ENCODE results near the gene FKTN. TPM values are rescaled to one million over a fixed set of nuclear protein-coding genes. Genes with fewer than 3 reads are reported as not detected.

Gene FKTN
- total RNA-seq, 3 donors from 2014 or later (not counting 1 experiment from before 2014, with no cell fraction given) = 13.0 to 16.1 (median 13.1) TPM

- H3K36me3 Mint-ChIP-seq = no peaks in the 10 kb centered on the region
- Histone ChIP-seq H3K4me1 (ENCODE audit: control insufficient read depth, insufficient read depth, low read length) (no peaks in the 10 kb centered on the region), H3K36me3 (ENCODE audit: control insufficient read depth, insufficient read depth, low read length) (no peaks in the 10 kb centered on the region), H3K27ac (ENCODE audit: low read length) (no peak overlapping the region), H3K9me3 (ENCODE audit: control insufficient read depth, insufficient read depth, low read length) (no peaks in the 10 kb centered on the region), H3K27me3 (ENCODE audit: control insufficient read depth, insufficient read depth, low read length) (no peaks in the 10 kb centered on the region), H3K4me3 (ENCODE audit: low read length) (no peak overlapping the region)
- H3K27ac Mint-ChIP-seq = peak overlapping the region in 1 of 2 donors; percentile 41
- intact Hi-C loops (cut with micrococcal nuclease) = no loop called here
- ATAC-seq = no peak
- peaks cover 2% of the 10 kb centered on the region in 2 donors for H3K9me3 Mint-ChIP-seq
- 56% methylated on average over 2 of the region's 3 CpGs for WGBS (ENCODE audit: insufficient coverage)
- H3K27me3 Mint-ChIP-seq (ENCODE audit: low read depth in 2 of 2) = no peaks in the 10 kb centered on the region
- no peak for DNase-seq
- peaks cover 8 to 12% of the 10 kb centered on the region in 2 donors for H3K4me1 Mint-ChIP-seq
- H3K4me3 Mint-ChIP-seq = peak overlapping the region; percentile 38
- TF ChIP-seq CTCF (IDR thresholded peaks at IDR 0.05) = no peak
Measured at GRCh38 chr9:105531530-105531929, 26.4 kb upstream of the FKTN start.

- Histone ChIP-seq H3K4me1 (ENCODE audit: control insufficient read depth, insufficient read depth, low read length) (no peaks in the 10 kb centered on the region), H3K36me3 (ENCODE audit: control insufficient read depth, insufficient read depth, low read length) (no peaks in the 10 kb centered on the region), H3K9me3 (ENCODE audit: control insufficient read depth, insufficient read depth, low read length) (no peaks in the 10 kb centered on the region), H3K27me3 (ENCODE audit: control insufficient read depth, insufficient read depth, low read length) (no peaks in the 10 kb centered on the region), H3K4me3 (ENCODE audit: low read length) (no peak overlapping the region), H3K27ac (ENCODE audit: low read length) (no peak overlapping the region)
- DNase-seq (no peak), ATAC-seq (no peak)
- Mint-ChIP-seq H3K27ac (no peak overlapping the region), H3K4me1 (peaks cover 8 to 10% of the 10 kb centered on the region in 2 donors), H3K27me3 (ENCODE audit: low read depth in 2 of 2) (no peaks in the 10 kb centered on the region), H3K9me3 (no peaks in the 10 kb centered on the region), H3K36me3 (no peaks in the 10 kb centered on the region), H3K4me3 (no peak overlapping the region)
- TF ChIP-seq CTCF (IDR thresholded peaks at IDR 0.05) = no peak
- intact Hi-C loops (cut with micrococcal nuclease) = no loop called here
- 96% methylated on average over 2 of the region's 3 CpGs for WGBS (ENCODE audit: insufficient coverage)
Measured at GRCh38 chr9:105535920-105536668, 21.8 kb upstream of the FKTN start.

GRCh38 chr9:105539452-105539851 lies 18.5 kb upstream of the FKTN start:
- no peak overlapping the region for H3K27ac ChIP-seq (ENCODE audit: low read length)
- H3K4me3 ChIP-seq (ENCODE audit: low read length) = no peak overlapping the region
- H3K9me3 Mint-ChIP-seq = no peaks in the 10 kb centered on the region
- H3K4me3 Mint-ChIP-seq = no peak overlapping the region
- no peaks in the 10 kb centered on the region for H3K9me3 ChIP-seq (ENCODE audit: control insufficient read depth, insufficient read depth, low read length)
- no peaks in the 10 kb centered on the region for H3K36me3 Mint-ChIP-seq
- WGBS (ENCODE audit: insufficient coverage) = 100% methylated on average over 1 of the region's 1 CpG
- no peak for TF ChIP-seq CTCF (IDR thresholded peaks at IDR 0.05)
- H3K4me1 Mint-ChIP-seq = no peaks in the 10 kb centered on the region
- no peaks in the 10 kb centered on the region for H3K4me1 ChIP-seq (ENCODE audit: control insufficient read depth, insufficient read depth, low read length)
- intact Hi-C loops (cut with micrococcal nuclease) = no loop called here
- DNase-seq (no peak), ATAC-seq (no peak)
- no peak overlapping the region for H3K27ac Mint-ChIP-seq
- H3K27me3 Mint-ChIP-seq (ENCODE audit: low read depth in 2 of 2) = no peaks in the 10 kb centered on the region
- no peaks in the 10 kb centered on the region for H3K27me3 ChIP-seq (ENCODE audit: control insufficient read depth, insufficient read depth, low read length)
- no peaks in the 10 kb centered on the region for H3K36me3 ChIP-seq (ENCODE audit: control insufficient read depth, insufficient read depth, low read length)

GRCh38 chr9:105541838-105542237 lies 16.1 kb upstream of the FKTN start:
- intact Hi-C loops (cut with micrococcal nuclease) = no loop called here
- H3K36me3 ChIP-seq (ENCODE audit: control insufficient read depth, insufficient read depth, low read length) = no peaks in the 10 kb centered on the region
- no peak for TF ChIP-seq CTCF (IDR thresholded peaks at IDR 0.05)

More at GRCh38 chr9:105541838-105542237, 16.1 kb upstream of the FKTN start:
- Histone ChIP-seq H3K9me3 (ENCODE audit: control insufficient read depth, insufficient read depth, low read length) (no peaks in the 10 kb centered on the region), H3K4me1 (ENCODE audit: control insufficient read depth, insufficient read depth, low read length) (no peaks in the 10 kb centered on the region), H3K27ac (ENCODE audit: low read length) (no peak overlapping the region), H3K27me3 (ENCODE audit: control insufficient read depth, insufficient read depth, low read length) (no peaks in the 10 kb centered on the region), H3K4me3 (ENCODE audit: low read length) (no peak overlapping the region)
- Mint-ChIP-seq H3K27ac (no peak overlapping the region), H3K4me3 (no peak overlapping the region), H3K36me3 (no peaks in the 10 kb centered on the region), H3K4me1 (no peaks in the 10 kb centered on the region), H3K27me3 (ENCODE audit: low read depth in 2 of 2) (no peaks in the 10 kb centered on the region), H3K9me3 (no peaks in the 10 kb centered on the region)
- DNase-seq = no peak
- 91% methylated on average over 3 of the region's 3 CpGs for WGBS (ENCODE audit: insufficient coverage)
- ATAC-seq = no peak
